Measurements from ENCODE around the gene SUB1. TPM values are rescaled to one million over a fixed set of nuclear protein-coding genes. Genes with fewer than 3 reads are reported as not detected.

Gene SUB1
- total RNA-seq, 4 donors from 2014 or later, result 66.4 to 154 (median 90.1) TPM

GRCh38 chr5:32539981-32540845 is 45.1 kb upstream of the SUB1 start:
- 84% methylated on average over 6 of the region's 6 CpGs for WGBS
- H3K27ac ChIP-seq (replicated peaks in 1 of 4), result no peak overlapping the region
- H3K4me1 ChIP-seq, result no peaks in the 10 kb centered on the region
- H3K9me3 ChIP-seq, result no peaks in the 10 kb centered on the region
- no peak for TF ChIP-seq POLR2AphosphoS5 (IDR thresholded peaks at IDR 0.05)
- TF ChIP-seq POLR2A (IDR thresholded peaks at IDR 0.05; ENCODE audit: low read depth), result no peak
- TF ChIP-seq CTCF (IDR thresholded peaks at IDR 0.05), result no peak
- TF ChIP-seq EP300 (IDR thresholded peaks at IDR 0.05), result no peak
- H3K36me3 ChIP-seq, result no peaks in the 10 kb centered on the region
- intact Hi-C loops (cut with DNase I), result no loop called here
- no peaks in the 10 kb centered on the region for H3K27me3 ChIP-seq
- no peak for DNase-seq (ENCODE audit: extremely low spot score)
- H3K4me3 ChIP-seq, result no peak overlapping the region

DNA sequence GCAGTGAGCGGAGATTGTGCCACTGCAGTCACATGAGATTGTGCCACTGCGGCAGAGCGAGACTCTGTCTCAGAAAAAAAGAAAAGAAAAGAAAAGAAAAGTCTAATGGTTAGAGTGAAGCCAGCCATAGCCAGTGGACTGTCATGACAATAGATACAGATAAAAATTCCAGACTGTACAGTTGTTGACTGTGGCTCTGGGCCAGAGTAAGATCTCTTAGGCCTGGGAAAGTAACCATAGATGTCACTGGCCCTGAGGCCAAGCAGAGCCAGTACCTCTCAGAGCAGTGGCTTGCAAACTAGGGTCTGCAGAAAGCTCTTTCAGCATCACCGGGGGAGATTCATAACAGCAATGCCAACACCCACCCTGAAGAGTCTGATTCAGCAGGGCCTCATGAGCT is 44.1 kb upstream of the SUB1 start:
- 94% methylated on average over 4 of the region's 4 CpGs for WGBS
- no peaks in the 10 kb centered on the region for H3K27me3 ChIP-seq
- intact Hi-C loops (cut with DNase I), result no loop called here
- no peaks in the 10 kb centered on the region for H3K9me3 ChIP-seq
- H3K4me3 ChIP-seq, result no peak overlapping the region
- H3K4me1 ChIP-seq, result no peaks in the 10 kb centered on the region
- no peak for DNase-seq (ENCODE audit: extremely low spot score)
- H3K27ac ChIP-seq (replicated peaks in 1 of 4), result no peak overlapping the region
- H3K36me3 ChIP-seq, result no peaks in the 10 kb centered on the region
- TF ChIP-seq EP300 (IDR thresholded peaks at IDR 0.05), result no peak
- no peak for TF ChIP-seq POLR2A (IDR thresholded peaks at IDR 0.05; ENCODE audit: low read depth)
- no peak for TF ChIP-seq POLR2AphosphoS5 (IDR thresholded peaks at IDR 0.05)
- TF ChIP-seq CTCF (IDR thresholded peaks at IDR 0.05), result no peak

- TF ChIP-seq CTCF (IDR thresholded peaks at IDR 0.05) (no peak), POLR2AphosphoS5 (IDR thresholded peaks at IDR 0.05) (no peak), EP300 (IDR thresholded peaks at IDR 0.05) (no peak), POLR2A (IDR thresholded peaks at IDR 0.05; ENCODE audit: low read depth) (no peak)
- H3K9me3 ChIP-seq, result no peaks in the 10 kb centered on the region
- intact Hi-C loops (cut with DNase I), result no loop called here
- no peak overlapping the region for H3K27ac ChIP-seq (replicated peaks in 1 of 4)
- H3K4me3 ChIP-seq, result no peak overlapping the region
- no peak for DNase-seq (ENCODE audit: extremely low spot score)
- H3K27me3 ChIP-seq, result no peaks in the 10 kb centered on the region
- H3K36me3 ChIP-seq, result no peaks in the 10 kb centered on the region
- no peaks in the 10 kb centered on the region for H3K4me1 ChIP-seq
- WGBS, result 81% methylated on average over 10 of the region's 10 CpGs
Measured at GRCh38 chr5:32542216-32543059, 42.9 kb upstream of the SUB1 start.

- Histone ChIP-seq H3K9me3 (no peaks in the 10 kb centered on the region), H3K36me3 (no peaks in the 10 kb centered on the region), H3K27me3 (no peaks in the 10 kb centered on the region), H3K4me3 (no peak overlapping the region), H3K27ac (replicated peaks in 1 of 4) (no peak overlapping the region), H3K4me1 (no peaks in the 10 kb centered on the region)
- TF ChIP-seq POLR2AphosphoS5 (IDR thresholded peaks at IDR 0.05), result no peak
- TF ChIP-seq EP300 (IDR thresholded peaks at IDR 0.05), result no peak
- no peak for TF ChIP-seq POLR2A (IDR thresholded peaks at IDR 0.05; ENCODE audit: low read depth)
- TF ChIP-seq CTCF (IDR thresholded peaks at IDR 0.05), result no peak
- WGBS, result 92% methylated on average over 8 of the region's 8 CpGs
- intact Hi-C loops (cut with DNase I), result no loop called here
- no peak for DNase-seq (ENCODE audit: extremely low spot score)
Measured at GRCh38 chr5:32543291-32543690, 42.1 kb upstream of the SUB1 start.

All from esophagus muscularis mucosa (tissue), 4 donors.